ENCODE results near the gene EML4.

DNA sequence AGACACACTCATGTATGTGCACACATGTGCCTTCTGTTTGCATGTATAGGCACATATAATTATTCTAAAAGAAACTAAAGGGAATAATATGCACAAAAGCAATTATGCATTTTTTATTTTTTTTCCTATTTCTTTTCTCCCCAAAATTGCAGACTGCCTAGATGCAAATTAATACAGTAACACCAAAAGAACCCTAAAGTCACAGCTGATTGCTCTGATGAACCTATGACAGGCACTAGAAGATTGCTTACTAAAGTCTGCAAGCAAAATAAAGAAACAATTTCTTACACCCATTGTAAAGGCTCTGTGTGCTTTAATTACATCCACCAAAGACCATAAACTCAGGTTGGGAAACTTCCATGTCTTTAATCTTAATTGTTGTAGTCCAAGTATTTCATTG is 7.7 kb upstream of the EML4 start:
- TF ChIP-seq GATA2 (IDR thresholded peaks at IDR 0.05; ENCODE audit: low read depth, low read length) (no peak), GATA3 (IDR thresholded peaks at IDR 0.05; ENCODE audit: low read depth, low read length) (no peak)

Measured in SH-SY5Y (cell line).